Mononuclear cell (primary cell): ENCODE measurements around the gene BDH1. TPM values are rescaled to one million over a fixed set of nuclear protein-coding genes. Genes with fewer than 3 reads are reported as not detected.
"Not testable (repeated sequence)": the region's sequence is repeated elsewhere in the genome, so short reads cannot be mapped to it uniquely, and the experiment has no call there.

Experiments
- H3K27me3 ChIP-seq: 2 replicates; pipeline ENCODE4 v1.6.0; 2011; ENCODE audit warnings: low read length, control low read depth; ENCODE audit not compliant: insufficient read depth
- H3K4me1 ChIP-seq: 2 replicates; pipeline ENCODE4 v1.5.1; 2011; ENCODE audit warnings: mild to moderate bottlenecking, low read length, control low read depth; ENCODE audit not compliant: insufficient read depth
- H3K4me3 ChIP-seq: 2 replicates; pipeline ENCODE4 v1.5.1; 2011; ENCODE audit warnings: mild to moderate bottlenecking, low read length, moderate library complexity
- H3K9me3 ChIP-seq: 2 replicates; pipeline ENCODE4 v1.5.1; 2011; ENCODE audit warnings: low read depth, mild to moderate bottlenecking, control low read depth, low read length
- total RNA-seq: library from RNA; depleted of rRNA; stranded (reverse); fragments of >200 nt; gene quantifications from one replicate; pipeline ENCODE4 v1.2.3, GENCODE V29; 2012

The BDH1 gene
- total RNA-seq, 1 donor: 8.9 TPM

DNA sequence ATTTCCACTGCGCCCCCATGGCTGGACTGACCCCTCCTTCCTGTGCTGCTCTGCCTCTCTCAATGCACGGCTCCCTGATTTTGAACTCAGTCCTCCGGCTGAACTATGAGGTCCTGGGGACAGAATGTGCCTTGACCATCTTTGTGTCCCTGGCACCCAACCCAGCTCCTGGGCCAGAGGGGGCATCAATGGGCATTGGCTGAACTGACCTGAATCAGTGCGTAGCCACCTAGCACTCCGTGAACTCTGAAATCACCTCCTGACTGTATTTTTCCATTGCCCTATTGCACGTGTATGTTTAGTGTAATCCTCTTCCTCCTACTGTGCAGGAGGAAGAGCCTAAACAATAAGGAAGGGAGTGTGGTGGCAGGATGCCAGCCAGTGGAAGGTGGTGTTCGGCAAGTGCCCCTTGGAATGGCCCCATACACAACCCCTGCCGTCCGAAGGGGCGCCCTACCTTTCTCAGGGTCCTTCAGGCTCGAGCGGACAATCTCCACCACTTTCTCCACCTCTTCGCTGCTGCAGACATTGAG is 33.5 kb downstream of the BDH1 start:
- H3K4me1 ChIP-seq: no peaks in the 10 kb centered on the region

DNA sequence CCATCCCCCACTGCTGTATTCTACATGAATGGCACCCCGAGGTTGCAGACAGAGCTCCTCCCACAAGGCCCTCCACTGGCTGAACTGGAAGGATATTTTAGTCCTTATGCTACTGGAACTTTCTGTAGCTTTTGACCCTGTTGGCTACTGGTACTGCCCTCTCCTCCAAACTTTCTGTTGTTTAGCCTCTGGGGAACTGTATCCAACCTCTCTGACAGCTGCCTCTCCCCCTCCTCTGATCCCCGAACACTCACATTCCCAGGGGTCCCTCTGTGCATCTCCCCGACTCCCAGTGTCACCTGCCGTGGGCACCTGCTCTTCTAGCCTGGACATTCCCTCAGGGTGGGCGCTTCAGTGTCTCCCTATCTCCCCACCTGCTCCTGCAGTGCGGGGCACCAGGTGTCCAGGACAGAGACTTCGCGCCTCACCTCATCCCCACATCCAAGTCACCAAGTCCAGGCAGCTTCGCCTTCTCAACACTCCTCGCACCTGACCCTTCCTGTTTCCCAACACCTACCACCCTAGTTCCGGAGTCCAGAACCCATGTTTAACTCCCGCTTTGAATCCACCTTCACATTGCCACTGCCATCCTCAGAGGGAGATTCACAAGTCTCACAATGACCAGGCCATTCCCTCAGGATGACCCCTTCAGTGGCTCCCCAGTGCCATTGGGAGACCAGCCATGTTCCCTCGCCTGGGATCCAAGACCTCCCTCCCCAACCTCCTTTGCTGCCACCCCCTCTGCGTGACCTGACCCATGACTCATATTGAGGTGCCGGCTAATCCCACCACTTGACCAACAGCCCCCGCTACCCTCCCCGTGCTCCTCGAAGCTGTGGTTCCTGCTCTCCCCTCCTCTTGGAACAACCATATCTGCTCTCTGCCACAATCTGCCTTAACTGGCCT is 34.2 kb downstream of the BDH1 start:
- Histone ChIP-seq H3K4me3 (no peak overlapping the region), H3K4me1 (peaks cover 6% of the 10 kb centered on the region), H3K9me3 (no peaks in the 10 kb centered on the region), H3K27me3 (no peaks in the 10 kb centered on the region)

More for the DNA sequence above, 33.5 kb downstream of the BDH1 start:
- no peak overlapping the region for H3K4me3 ChIP-seq
- H3K9me3 ChIP-seq: no peaks in the 10 kb centered on the region
- no peaks in the 10 kb centered on the region for H3K27me3 ChIP-seq

DNA sequence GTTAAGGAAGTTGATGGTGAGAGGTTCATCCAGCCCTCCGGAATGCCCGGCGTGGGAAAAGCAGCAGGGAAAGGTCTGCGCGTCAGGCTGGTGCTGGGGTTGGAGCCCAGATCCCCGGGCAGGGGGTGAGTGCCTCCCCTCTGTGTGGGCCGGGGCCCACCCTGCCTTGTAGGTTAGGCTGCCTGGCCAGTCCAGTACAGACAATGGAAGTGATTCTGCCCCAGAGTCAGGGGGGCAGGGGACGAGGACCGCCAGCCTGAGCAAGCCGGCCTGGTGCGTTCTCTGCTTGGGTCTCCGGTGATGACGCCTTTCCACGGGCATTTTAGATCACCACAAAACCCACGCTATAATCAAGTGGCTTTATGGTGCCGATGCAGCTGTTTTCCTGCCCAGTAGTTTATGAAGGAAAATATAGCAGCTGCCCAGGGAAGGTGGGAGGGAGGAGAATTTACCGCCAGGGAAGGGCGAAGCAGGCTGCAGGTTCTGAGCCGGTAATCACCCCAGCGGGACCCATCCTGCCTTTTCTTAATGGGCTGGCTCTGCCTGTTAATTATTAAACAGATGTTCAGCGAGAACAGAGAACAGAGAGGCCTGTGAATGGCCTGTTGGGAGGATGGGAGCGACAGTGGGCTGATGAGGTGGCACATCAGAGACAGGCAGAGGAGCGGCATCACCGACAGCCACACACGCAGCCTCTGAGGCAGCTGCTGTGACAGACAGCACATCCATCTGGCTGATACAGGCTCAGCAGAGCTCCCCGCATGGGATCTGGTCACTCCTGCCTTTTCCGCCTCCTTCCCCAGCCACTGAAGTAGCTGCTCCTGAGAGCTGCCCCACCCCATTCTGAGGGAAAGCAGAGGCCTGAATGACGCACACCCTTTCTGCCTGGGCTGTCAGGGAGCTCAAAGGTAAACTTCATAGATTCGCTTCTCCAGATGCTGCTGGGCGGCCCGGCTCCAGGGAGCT is 35.2 kb downstream of the BDH1 start:
- Histone ChIP-seq H3K4me3 (no peak overlapping the region), H3K4me1 (peaks cover 8% of the 10 kb centered on the region), H3K9me3 (no peaks in the 10 kb centered on the region), H3K27me3 (no peaks in the 10 kb centered on the region)

DNA sequence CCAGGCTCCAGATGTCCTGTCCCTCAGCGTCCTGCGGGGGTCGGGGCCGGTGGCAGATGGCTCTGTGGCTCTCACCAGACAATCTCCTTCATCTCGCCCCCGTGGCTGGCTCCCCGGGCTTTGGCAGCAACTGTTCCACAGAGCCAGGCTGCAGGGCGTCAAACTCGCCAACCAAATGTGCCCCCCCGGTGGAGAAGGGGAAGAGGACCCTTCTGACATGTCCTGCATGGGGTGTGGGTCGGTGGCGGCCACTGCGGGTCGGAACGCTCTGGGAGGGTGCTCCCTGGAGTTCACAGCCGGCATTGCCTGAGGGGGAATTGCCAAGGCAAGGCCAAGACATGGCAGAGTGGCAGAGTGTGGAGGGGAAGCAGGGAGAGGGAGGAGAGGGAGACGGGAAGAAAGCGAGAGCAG is 36.0 kb downstream of the BDH1 start:
- Histone ChIP-seq H3K4me3 (no peak overlapping the region), H3K27me3 (no peaks in the 10 kb centered on the region), H3K4me1 (peaks cover 8% of the 10 kb centered on the region), H3K9me3 (no peaks in the 10 kb centered on the region)

DNA sequence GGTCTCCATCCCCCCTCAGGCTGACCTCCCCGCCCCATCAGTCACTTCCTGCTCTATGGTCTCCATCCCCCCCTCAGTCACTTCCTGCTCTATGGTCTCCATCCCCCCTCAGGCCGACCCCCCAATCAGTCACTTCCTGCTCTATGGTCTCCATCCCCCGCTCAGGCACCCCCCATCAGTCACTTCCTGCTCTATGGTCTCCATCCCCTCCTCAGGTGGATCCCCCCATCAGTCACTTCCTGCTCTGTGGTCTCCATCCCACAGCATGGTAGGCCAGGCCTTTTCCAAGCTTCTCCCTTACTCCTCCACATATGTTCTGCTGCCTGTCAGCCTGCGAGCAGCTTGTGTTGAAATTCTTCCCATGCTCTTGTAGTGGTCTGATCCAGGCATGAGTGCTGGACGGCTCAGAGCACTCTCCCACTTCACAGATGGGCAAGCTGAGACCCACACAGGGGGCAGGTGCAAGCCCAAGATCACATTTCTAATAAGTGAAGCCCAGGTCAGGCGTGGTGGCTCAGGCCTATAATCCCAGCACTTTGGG is 36.8 kb downstream of the BDH1 start:
- H3K9me3 ChIP-seq: no peaks in the 10 kb centered on the region
- no peak overlapping the region for H3K4me3 ChIP-seq
- H3K4me1 ChIP-seq: peaks cover 8% of the 10 kb centered on the region
- H3K27me3 ChIP-seq: no peaks in the 10 kb centered on the region

DNA sequence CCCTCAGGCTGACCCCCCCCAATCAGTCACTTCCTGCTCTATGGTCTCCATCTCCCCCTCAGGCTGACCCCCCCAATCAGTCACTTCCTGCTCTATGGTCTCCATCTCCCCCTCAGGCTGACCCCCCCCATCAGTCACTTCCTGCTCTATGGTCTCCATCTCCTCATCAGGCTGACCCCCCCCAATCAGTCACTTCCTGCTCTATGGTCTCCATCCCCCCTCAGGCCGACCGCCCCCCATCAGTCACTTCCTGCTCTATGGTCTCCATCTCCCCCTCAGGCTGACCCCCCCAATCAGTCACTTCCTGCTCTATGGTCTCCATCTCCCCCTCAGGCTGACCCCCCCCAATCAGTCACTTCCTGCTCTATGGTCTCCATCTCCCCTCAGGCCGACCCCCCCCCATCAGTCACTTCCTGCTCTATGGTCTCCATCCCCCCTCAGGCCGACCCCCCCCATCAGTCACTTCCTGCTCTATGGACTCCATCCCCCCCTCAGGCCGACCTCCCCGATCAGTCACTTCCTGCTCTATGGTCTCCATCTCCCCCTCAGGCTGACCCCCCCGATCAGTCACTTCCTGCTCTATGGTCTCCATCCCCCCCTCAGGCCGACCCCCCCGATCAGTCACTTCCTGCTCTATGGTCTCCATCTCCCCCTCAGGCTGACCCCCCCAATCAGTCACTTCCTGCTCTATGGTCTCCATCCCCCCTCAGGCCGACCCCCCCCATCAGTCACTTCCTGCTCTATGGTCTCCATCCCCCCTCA is 37.7 kb downstream of the BDH1 start:
- H3K9me3 ChIP-seq, H3K4me3 ChIP-seq, H3K4me1 ChIP-seq, H3K27me3 ChIP-seq: not testable (repeated sequence)

DNA sequence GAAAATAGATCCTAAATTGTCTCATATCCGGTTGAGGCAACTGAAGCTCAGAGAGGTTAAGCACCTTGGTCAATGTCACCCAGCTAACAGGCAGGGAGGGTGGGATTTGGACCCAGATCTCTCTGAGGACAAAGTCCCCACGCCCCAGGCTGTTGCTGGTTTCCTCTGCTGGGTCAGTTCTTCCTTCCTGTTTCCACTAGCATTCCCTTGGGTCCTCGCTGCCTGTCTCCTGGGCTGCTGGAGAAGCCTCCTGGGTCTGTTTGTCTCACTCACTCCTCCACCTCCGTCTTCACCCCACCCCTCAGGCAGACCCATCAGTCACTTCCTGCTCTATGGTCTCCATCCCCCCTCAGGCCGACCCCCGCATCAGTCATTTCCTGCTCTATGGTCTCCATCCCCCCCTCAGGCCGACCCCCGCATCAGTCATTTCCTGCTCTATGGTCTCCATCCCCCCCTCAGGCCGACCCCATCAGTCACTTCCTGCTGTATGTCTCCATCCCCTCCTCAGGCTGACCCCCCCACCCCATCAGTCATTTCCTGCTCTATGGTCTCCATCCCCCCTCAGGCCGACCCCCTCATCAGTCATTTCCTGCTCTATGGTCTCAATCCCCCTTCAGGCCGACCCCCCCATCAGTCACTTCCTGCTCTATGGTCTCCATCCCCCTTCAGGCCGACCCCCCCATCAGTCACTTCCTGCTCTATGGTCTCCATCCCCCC is 38.7 kb downstream of the BDH1 start:
- not testable (repeated sequence) for H3K9me3 ChIP-seq, H3K4me1 ChIP-seq, H3K4me3 ChIP-seq, H3K27me3 ChIP-seq

DNA sequence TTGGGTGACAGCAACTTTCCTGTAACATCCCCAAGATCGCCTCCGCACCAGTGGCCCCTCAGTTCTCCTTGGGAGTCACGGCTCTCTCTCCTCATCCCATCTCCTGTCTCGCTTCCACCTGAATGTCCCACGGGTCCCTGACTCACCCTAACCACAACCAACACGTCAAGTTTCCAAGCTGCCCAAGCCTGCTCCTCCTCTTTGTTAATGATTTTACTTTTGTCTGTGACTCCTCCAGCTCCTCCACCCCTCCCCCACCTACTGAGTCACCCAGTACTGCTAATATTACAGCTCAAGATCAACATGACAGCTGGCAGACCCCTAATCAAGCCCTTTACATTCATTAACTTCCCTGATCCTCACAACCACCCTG is 39.3 kb downstream of the BDH1 start:
- H3K4me3 ChIP-seq: no peak overlapping the region
- H3K9me3 ChIP-seq: no peaks in the 10 kb centered on the region
- peaks cover 8% of the 10 kb centered on the region for H3K4me1 ChIP-seq
- H3K27me3 ChIP-seq: no peaks in the 10 kb centered on the region

DNA sequence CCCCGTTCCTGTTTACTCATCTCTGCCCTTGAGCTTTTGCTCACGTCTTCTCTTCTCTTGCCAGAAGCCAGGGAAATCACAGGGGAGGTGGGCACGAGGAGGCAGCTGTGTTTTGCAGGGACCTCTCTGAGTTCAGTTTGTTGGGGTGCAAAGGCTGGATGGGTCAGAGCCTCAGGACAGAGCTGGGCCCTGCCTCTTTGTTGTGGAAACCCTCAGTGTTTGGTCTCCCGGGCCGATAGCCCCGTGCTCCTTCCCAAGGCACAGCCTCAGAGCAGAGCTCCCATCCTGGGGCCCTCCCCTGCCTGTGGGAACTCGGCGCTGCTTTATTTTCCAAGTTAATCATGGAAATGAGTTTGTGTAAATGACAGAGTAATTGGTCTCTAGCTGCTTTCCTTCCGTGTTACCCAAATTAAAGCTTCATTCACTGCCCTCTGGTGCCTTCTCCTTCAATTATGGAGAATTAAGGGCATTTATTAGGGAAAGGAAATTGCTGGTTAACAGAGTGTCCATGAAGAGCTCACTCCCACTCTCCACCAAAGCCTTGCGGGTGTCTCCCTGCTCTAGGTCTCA is 40.9 kb downstream of the BDH1 start:
- H3K9me3 ChIP-seq: no peaks in the 10 kb centered on the region

DNA sequence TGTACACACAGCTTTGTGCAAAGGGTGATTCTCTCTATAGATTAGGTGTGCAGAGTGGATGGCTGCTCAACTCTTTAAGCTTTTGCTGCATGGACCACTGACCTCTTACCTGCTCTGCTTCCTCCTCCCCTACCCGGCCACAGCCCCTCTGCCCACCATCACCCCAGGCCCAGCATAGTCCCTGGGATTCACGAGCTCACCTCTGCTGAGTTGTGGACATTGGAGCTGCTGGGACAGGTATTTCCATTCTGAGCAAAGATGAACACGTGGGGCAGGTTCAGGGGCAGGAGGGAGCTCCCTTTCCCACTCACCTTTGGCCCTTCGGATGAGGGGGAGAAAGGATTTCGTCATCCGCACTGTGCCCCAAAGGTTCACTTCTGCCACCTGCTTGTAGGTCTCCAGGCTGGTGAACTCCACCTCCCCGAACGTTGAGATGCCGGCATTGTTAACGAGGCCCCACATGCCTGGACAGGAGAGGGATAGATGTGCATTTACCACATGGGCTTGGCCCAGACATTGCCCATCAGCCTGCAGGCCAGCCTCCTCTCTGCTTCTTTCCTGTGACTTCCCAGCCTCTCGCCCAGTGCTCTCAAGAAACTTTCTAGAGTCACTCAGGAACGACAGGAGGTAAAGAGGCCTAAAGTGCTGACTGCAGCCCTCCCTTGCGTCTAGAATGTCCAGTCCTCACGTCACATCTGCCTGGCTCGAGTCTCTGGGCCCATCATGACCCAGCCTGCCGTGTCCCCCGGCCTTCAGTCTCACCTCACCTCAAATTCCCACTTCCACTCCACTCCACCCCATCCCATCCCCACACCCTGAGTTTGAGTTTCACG is 41.6 kb downstream of the BDH1 start:
- Histone ChIP-seq H3K9me3 (no peaks in the 10 kb centered on the region), H3K4me3 (no peak overlapping the region), H3K27me3 (no peaks in the 10 kb centered on the region), H3K4me1 (peaks cover 17% of the 10 kb centered on the region)

More for the DNA sequence above, 40.9 kb downstream of the BDH1 start:
- Histone ChIP-seq H3K4me1 (peaks cover 14% of the 10 kb centered on the region), H3K27me3 (no peaks in the 10 kb centered on the region), H3K4me3 (no peak overlapping the region)

DNA sequence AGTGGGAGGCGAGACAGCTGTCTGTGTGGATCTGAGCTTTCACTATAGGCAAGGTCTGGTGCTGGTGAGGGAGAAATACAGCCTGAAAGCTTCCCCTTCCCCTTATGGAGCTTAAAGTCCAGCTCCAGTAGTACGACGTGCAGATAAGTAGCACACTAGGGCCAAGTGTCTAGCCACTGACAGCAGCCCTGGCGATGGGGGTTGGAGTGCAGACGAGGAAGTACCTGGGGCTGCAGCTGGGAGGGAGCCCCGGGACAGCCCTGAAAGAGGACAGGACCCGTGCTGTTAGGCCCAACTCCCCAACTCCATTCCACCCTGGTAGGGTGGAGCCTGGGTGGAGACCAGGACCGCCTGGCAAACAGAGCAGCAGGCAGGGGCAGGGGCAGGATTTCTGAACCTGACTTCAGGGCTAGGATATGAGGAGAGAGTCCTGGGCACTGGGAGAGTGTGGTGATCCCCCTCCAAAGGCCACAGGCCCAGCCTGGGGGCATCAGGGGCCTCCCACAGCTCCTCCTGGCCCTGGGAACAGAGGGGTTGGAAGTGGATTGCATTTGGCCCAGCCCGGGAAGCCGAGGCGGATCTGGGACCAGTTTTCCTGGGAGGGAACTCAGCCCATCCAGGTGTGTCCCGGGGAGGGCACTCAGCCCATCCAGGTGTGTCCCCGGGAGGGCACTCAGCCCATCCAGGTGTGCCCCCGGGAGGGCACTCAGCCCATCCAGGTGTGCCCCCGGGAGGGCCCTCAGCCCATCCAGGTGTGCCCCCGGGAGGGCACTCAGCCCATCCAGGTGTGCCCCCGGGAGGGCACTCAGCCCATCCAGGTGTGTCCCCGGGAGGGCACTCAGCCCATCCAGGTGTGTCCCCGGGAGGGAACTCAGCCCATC is 42.8 kb downstream of the BDH1 start:
- H3K9me3 ChIP-seq: no peaks in the 10 kb centered on the region
- H3K4me1 ChIP-seq: peaks cover 17% of the 10 kb centered on the region
- no peaks in the 10 kb centered on the region for H3K27me3 ChIP-seq
- no peak overlapping the region for H3K4me3 ChIP-seq

DNA sequence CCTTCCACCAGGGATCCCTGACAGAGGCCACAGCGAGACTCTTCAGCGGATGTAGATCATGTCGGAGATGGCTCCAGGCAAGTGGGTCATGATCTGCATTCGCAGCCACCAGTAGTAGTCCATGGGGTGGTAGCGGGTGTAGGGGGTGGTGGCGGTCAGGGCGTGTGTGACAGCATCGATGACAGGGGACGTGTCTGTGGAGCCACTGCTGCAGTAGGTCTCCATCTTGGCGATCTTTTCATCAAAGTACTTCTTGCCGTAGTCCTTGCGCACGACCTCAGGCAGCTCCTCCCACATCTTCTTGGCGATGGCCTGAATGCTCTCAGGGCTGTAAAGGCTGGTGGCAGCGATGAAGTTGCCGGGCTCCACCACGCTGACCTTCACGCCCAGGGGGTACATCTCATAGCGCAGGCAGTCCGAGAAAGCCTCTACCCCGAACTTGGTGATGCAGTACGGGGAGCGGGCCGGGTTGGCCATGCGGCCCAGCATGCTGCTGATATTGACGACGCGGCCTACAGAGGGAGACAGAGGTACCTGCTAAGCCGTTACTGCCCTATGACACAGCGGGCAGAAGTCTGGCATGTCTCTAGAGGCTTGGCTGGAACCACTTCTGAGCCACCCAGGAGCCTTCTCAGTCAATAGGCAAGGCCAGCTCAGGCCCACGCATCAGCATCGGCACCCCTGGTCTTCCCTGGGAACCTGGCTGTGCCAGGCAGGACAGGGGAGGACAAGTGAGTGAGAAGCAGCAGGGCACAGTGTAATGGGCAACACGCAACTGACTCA is 43.7 kb downstream of the BDH1 start:
- no peaks in the 10 kb centered on the region for H3K27me3 ChIP-seq
- H3K4me1 ChIP-seq: peaks cover 16% of the 10 kb centered on the region
- no peak overlapping the region for H3K4me3 ChIP-seq
- H3K9me3 ChIP-seq: no peaks in the 10 kb centered on the region
